HCT116 (cell line): ENCODE results near the gene RNF128. TPM values are rescaled to one million over a fixed set of nuclear protein-coding genes. Genes with fewer than 3 reads are reported as not detected.

Experiments used
- ATAC-seq: fragments of 200-7000 bp; cut with Tn5 transposase; 2 replicates; pipeline ENCODE4 v1.9.1; 2020; ENCODE audit warnings: mild to moderate bottlenecking, moderate library complexity
- BruUV-seq: library from RNA; stranded (reverse); fragments of 400-500 nt; replicated peaks from 2 replicates; lab custom pipeline; 2021; lab: Mats Ljungman, UMichigan
- CTCF ChIA-PET: fragments of 300-600 bp; sonication (Branson Sonifier 250); formaldehyde crosslinking; loops from one replicate; lab custom pipeline; 2021; ENCODE audit warnings: antibody characterized with exemption; lab: Charles Lee
- POLR2A ChIA-PET: fragments of 300-600, 350-600 bp; sonication (Branson Sonifier 250); formaldehyde crosslinking; loops from one replicate; lab custom pipeline; 2021; ENCODE audit warnings: antibody characterized with exemption; lab: Charles Lee
- RAD21 ChIA-PET, 2 experiments: fragments of 300-600 bp; sonication (Branson Sonifier 250); formaldehyde crosslinking; loops; one replicate each; lab custom pipeline; 2023; ENCODE audit warnings: low total read pairs in 2 of 2; ENCODE audit not compliant: uncharacterized antibody in 2 of 2, unreplicated experiment in 2 of 2, low non-redundant PET in 1 of 2; lab: Charles Lee
- DNase-seq: peaks from one replicate; pipeline ENCODE4 v3.0.0-alpha.2; 2010; ENCODE audit warnings: low read depth, low spot score
- H2AFZ ChIP-seq: fragments of 200-600 bp; shearing (Covaris generic), sonication (generic); 2 replicates; pipeline ENCODE4 v1.6.1; 2017; ENCODE audit warnings: low read depth, mixed run types, mixed read lengths, antibody characterized with exemption, low read length; ENCODE audit not compliant: poor library complexity, severe bottlenecking
- H3K27ac ChIP-seq: 2 replicates; pipeline ENCODE4 v1.5.1; 2012; ENCODE audit warnings: low read depth, low read length
- H3K27me3 ChIP-seq: fragments of 200-600 bp; sonication (generic); 2 replicates; pipeline ENCODE4 v1.6.1; 2016; ENCODE audit warnings: mixed run types, low read length, mixed read lengths; ENCODE audit not compliant: insufficient read depth
- H3K36me3 ChIP-seq, 2 experiments: fragments of 200-500 bp in 1 of 2; fragments of 200-600 bp in 1 of 2; sonication (Bioruptor generic) in 1 of 2; sonication (generic) in 1 of 2; 2 replicates each; pipeline versions ENCODE4 v1.5.1 to v1.6.1; 2014 to 2016; ENCODE audit warnings: low read length in 2 of 2, inconsistent platforms in 1 of 2, mixed read lengths in 1 of 2, mixed run types in 1 of 2; ENCODE audit not compliant: insufficient read depth in 2 of 2, control insufficient read depth in 1 of 2
- H3K4me1 ChIP-seq, 2 experiments: fragments of 200-600 bp in 1 of 2; sonication (generic) in 1 of 2; 2 replicates each; pipeline versions ENCODE4 v1.5.1 to v1.6.1; 2012 to 2017; ENCODE audit warnings: low read length in 2 of 2, inconsistent platforms in 1 of 2, mild to moderate bottlenecking in 1 of 2, mixed read lengths in 1 of 2, mixed run types in 1 of 2, moderate library complexity in 1 of 2; ENCODE audit not compliant: insufficient read depth in 2 of 2, control insufficient read depth in 1 of 2
- H3K4me2 ChIP-seq: fragments of 200-600 bp; sonication (generic); 2 replicates; pipeline ENCODE4 v1.6.1; 2017; ENCODE audit warnings: mixed run types, low read length, mixed read lengths
- H3K4me3 ChIP-seq, 2 experiments: fragments of 200-600 bp in 1 of 2; sonication (generic) in 1 of 2; replicated peaks in 1 of 2; 2 replicates each; pipeline ENCODE4 v1.5.1; 2011 to 2016; ENCODE audit warnings: low read length in 2 of 2, control low read depth in 1 of 2, low read depth in 1 of 2, mild to moderate bottlenecking in 1 of 2, mixed read lengths in 1 of 2, mixed run types in 1 of 2
- H3K79me2 ChIP-seq: fragments of 200-600 bp; sonication (generic); 2 replicates; pipeline ENCODE4 v1.6.1; 2017; ENCODE audit warnings: mild to moderate bottlenecking, mixed run types, low read length, moderate library complexity, mixed read lengths; ENCODE audit not compliant: insufficient read depth
- H3K9ac ChIP-seq: fragments of 200-600 bp; sonication (generic); 2 replicates; pipeline ENCODE4 v1.6.1; 2016; ENCODE audit warnings: low read length, mixed read lengths
- H3K9me2 ChIP-seq: fragments of 200-600 bp; sonication (generic), shearing (Covaris generic); 2 replicates; pipeline ENCODE4 v1.6.1; 2017; ENCODE audit warnings: mixed run types, mild to moderate bottlenecking, moderate library complexity; ENCODE audit not compliant: insufficient read depth
- H3K9me3 ChIP-seq, 2 experiments: fragments of 200-500 bp in 1 of 2; fragments of 200-600 bp in 1 of 2; sonication (Bioruptor generic) in 1 of 2; sonication (generic) in 1 of 2; 2 replicates each; pipeline ENCODE4 v1.6.1; 2014 to 2017; ENCODE audit warnings: low read length in 2 of 2, mixed read lengths in 2 of 2, inconsistent platforms in 1 of 2, low read depth in 1 of 2, mild to moderate bottlenecking in 1 of 2, mixed run types in 1 of 2, moderate library complexity in 1 of 2; ENCODE audit not compliant: control insufficient read depth in 1 of 2, insufficient read depth in 1 of 2
- H4K20me1 ChIP-seq: fragments of 200-600 bp; sonication (generic), shearing (Covaris generic); 2 replicates; pipeline ENCODE4 v1.6.1; 2017; ENCODE audit warnings: mixed run types, mild to moderate bottlenecking, moderate library complexity; ENCODE audit not compliant: insufficient read depth
- EZH2 ChIP-seq: fragments of 200-600 bp; sonication (generic); IDR thresholded peaks from 2 replicates; pipeline ENCODE4 v1.6.1; 2017; ENCODE audit warnings: antibody characterized with exemption, mixed run types
- intact Hi-C: fragments of 100-400 bp; cut with micrococcal nuclease; formaldehyde crosslinking; loops from 2 replicates; pipeline ENCODE4 v1.10.0; 2022
- total RNA-seq: library from RNA; stranded (reverse); gene quantifications from one replicate; pipeline ENCODE4 v1.2.1, GENCODE V29; 2021; ENCODE audit not compliant: unreplicated experiment
- TF ChIP-seq, protein P1 (sequence below): IDR thresholded peaks from 2 replicates; pipeline ENCODE4 v1.6.1; 2012; ENCODE audit warnings: low read depth

RNF128 gene
- total RNA-seq, 1 experiment from 2014 or later = 5.8 TPM

DNA sequence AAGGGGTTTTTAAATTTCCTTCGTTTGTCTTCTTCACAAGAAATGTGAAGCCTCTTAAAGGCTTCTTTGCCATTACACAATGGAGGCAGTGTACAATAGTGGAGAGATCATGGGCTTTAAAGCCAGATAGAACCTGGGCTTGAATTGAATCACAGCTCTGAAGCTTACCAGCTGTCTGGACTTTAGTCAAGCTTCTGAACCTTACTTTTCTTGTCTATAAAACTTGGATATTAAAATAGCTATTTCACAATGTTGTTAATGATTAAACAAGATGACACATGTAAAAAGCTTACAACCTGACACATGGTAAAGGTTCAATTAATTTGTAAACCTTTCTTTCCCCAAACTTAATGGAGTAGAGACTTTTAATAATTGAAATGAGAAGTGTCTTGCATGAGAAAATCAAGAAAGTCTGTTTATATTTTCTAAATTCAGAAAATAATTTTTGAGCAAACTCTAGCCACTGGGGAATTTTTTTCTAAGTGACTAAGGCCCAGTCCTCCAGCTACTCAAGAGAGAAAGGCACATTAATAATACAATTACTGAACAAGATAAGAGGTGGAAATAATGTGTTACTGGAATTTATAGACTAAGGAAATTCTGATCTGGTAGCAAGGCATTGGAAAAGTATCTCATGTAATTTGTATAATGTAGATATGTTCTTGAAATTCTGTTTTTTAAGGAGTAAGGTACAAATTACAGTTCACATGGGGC, 54.3 kb downstream of the RNF128 start:
- ChIA-PET CTCF (no interaction called here), RAD21 (no interaction called here), POLR2A (no interaction called here)
- H3K79me2 ChIP-seq = no peaks in the 10 kb centered on the region
- no peaks in the 10 kb centered on the region for H3K4me1 ChIP-seq
- no peak overlapping the region for H3K4me2 ChIP-seq
- no peaks in the 10 kb centered on the region for H3K9me2 ChIP-seq
- BruUV-seq = no TSS peak
- H3K27me3 ChIP-seq = no peaks in the 10 kb centered on the region
- H4K20me1 ChIP-seq = no peaks in the 10 kb centered on the region
- no peaks in the 10 kb centered on the region for H3K36me3 ChIP-seq
- H3K9ac ChIP-seq = no peak overlapping the region
- ATAC-seq (no peak), DNase-seq (no peak)
- no peak overlapping the region for H3K27ac ChIP-seq
- intact Hi-C loops = no loop called here
- no peak overlapping the region for H2AFZ ChIP-seq
- H3K4me3 ChIP-seq = no peak overlapping the region
- TF ChIP-seq, protein P1, sequence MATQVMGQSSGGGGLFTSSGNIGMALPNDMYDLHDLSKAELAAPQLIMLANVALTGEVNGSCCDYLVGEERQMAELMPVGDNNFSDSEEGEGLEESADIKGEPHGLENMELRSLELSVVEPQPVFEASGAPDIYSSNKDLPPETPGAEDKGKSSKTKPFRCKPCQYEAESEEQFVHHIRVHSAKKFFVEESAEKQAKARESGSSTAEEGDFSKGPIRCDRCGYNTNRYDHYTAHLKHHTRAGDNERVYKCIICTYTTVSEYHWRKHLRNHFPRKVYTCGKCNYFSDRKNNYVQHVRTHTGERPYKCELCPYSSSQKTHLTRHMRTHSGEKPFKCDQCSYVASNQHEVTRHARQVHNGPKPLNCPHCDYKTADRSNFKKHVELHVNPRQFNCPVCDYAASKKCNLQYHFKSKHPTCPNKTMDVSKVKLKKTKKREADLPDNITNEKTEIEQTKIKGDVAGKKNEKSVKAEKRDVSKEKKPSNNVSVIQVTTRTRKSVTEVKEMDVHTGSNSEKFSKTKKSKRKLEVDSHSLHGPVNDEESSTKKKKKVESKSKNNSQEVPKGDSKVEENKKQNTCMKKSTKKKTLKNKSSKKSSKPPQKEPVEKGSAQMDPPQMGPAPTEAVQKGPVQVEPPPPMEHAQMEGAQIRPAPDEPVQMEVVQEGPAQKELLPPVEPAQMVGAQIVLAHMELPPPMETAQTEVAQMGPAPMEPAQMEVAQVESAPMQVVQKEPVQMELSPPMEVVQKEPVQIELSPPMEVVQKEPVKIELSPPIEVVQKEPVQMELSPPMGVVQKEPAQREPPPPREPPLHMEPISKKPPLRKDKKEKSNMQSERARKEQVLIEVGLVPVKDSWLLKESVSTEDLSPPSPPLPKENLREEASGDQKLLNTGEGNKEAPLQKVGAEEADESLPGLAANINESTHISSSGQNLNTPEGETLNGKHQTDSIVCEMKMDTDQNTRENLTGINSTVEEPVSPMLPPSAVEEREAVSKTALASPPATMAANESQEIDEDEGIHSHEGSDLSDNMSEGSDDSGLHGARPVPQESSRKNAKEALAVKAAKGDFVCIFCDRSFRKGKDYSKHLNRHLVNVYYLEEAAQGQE = no peak
- no peaks in the 10 kb centered on the region for H3K9me3 ChIP-seq

DNA sequence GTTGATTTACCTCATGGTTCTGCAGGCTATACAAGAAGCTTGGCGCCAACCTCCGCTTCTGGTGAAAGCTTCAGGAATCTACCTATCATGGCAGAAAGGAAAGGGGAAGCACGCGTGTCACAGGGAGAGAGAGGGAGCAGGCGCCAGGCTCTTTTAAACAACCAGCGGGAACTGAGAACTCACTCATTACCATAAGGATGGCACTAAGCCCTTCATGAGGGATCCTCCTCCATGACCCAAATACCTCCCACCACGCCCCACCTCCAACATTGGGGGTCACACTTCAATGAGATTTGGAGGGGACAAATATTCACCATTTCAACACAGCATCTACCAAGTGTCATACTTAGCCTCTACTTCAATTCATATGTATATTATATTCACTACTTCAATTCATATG, 57.2 kb downstream of the RNF128 start:
- Histone ChIP-seq H3K79me2 (no peaks in the 10 kb centered on the region), H3K9me2 (no peaks in the 10 kb centered on the region), H3K4me2 (no peak overlapping the region), H3K4me3 (no peak overlapping the region), H3K9ac (no peak overlapping the region), H3K9me3 (no peaks in the 10 kb centered on the region), H3K27ac (no peak overlapping the region), H4K20me1 (no peaks in the 10 kb centered on the region), H3K4me1 (no peaks in the 10 kb centered on the region), H3K27me3 (no peaks in the 10 kb centered on the region), H2AFZ (no peak overlapping the region), H3K36me3 (no peaks in the 10 kb centered on the region)
- CTCF ChIA-PET = no interaction called here
- no peak for ATAC-seq
- POLR2A ChIA-PET = no interaction called here
- DNase-seq = no peak
- intact Hi-C loops = no loop called here
- RAD21 ChIA-PET = no interaction called here
- BruUV-seq = no TSS peak
- TF ChIP-seq EZH2 = no peak
